ENCODE measurements around the gene RGS7.
"Not testable (repeated sequence)": the region's sequence is repeated elsewhere in the genome, so short reads cannot be mapped to it uniquely, and the experiment has no call there.

The RGS7 gene

DNA sequence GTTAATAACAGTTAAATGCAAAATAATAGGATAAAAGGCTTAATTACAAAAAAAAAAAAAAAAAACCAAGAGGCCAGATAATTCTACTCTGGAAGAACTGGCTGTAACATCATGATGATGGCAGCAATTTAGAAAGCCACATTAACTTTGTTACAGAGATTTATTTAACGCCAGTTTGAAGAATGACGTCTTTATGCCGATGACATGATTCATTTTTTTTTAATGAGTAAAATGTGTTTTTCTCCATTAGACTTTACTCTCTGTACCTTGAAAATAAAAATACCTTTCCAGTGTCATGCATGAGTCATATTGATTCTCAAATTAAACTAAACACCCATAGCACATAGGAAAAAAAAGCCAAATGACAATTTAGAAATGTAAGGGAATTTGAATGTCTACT is 226.1 kb downstream of the RGS7 start:
- no peak for DNase-seq

DNA sequence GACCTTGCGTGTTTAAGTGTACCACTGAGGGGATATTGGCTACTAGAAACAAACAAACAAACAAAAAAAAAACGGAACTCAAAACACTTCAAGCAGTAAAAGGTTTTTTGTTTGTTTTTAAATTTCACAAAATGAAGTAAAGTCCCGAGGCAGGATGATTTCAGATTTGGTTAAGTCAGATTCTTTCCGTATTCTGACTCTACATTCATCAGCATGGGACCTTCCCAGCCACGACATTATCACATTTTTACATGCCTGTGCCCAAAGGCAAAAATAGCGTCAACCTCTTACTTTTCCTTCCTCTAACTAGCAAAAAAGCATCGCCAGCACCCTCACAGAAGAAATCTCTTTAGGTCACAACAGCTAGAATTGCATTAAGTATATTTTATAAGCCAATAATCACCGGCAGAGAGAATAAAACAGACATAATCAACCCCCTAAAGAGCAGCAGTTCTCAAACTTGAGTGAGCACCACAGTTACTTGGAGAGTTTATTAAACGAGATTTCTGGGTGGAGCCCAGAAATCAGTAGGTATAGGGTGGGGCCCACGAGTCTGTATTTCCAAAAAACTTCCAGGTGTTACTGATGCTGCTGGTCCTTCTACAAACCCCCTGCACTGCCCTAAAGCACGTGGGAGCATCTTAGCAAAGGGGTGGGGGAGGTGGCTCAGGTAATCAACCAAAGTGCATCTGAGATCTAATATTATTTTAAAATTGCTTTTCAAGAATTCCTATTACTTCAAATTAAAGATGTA is 227.6 kb downstream of the RGS7 start:
- DNase-seq, result no peak

DNA sequence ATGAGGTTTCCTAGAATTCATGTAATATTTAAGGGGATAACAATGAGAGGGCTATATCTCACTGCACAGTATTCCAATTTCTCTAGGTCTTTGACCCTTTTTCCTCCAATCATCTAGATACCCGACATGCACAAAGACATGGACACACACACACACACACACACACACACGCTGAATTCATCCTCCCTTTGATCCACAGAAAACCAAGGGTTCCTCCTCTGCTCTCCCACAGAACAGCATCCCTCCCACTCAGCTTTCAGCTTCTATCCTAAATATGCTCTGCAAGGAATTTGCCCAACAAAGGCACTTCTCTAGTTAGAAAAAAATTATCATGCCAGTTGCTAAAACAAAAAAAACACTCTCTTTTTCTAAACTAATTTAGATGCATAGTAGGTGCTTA is 231.7 kb downstream of the RGS7 start:
- DNase-seq, result no peak

DNA sequence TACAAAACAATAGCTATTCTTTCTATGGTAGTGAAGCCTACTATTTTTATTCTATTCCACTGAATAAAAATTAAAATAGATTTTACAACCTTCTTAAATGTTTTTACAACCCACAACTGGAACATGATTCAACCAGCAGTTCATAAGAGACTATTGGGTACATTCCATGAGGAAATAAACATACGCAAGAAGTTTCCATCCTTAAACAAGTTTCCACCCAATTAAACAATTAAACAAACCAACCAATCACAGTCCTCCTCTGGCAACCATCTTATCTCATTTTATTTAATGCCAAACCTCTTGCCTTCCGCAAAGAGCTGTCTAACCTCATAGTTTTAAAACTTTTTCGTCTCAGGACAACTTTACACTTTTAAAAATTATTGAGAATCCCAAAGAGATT is 239.0 kb downstream of the RGS7 start:
- DNase-seq, result no peak

DNA sequence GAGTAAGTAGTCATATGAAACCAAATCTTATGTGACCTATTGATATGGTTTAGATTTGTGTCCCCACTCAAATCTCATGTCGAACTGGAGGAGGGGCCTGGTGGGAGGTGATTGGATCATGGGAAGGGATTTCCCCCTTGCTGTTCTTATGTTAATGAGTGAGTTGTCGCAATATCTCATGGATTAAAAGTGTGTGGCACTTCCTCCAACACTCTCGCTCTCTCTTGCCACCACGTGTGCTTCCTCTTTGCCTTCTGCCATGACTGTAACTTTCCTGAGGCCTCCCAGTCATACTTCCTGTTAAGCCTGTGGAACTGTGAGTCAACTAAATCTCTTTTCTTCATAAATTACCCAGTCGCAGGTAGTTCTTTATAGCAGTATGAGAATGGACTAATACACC is 241.2 kb downstream of the RGS7 start:
- no peak for DNase-seq

DNA sequence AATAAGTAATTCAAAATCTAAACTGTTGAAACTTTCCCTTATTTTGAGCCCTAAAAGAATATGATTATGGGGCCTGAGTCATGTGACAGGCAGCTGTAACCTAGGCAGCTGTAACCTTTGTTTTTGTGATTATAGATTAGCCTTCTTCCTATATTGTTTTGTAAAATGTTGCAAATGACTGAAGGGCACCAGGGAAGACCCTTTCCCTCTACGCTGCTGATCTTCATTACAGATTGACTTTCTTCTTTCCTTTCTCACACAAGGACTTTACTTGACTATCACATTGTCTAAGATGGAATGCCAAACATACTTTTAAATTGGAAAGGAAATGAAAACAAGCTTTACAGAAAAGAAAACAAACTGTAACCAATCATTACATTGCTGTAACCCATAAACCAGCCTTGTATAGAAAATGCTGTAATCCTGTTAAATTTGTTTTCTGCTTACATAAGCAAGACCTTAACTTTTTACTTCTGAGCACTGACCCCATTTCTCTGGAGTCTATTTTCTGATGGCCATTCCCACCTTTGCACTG is 242.2 kb downstream of the RGS7 start:
- no peak for DNase-seq

DNA sequence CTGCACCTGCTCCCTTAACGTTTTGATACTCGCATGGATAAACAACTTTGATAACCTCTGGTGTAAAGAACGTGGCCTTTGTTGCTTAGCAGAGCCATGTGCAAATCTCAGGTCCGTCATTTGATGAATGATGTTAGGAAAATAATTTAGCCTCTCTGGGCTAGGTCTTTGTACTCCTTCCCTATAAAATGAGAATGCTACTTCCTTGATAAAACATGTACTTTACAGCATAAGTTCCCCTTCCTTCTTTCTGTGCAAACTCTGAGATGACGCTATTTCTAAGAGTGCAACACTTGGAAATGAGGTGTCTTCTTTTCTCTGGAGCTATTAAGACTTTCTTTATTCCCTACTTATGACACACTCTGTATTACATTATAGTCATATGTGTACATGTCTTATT is 243.4 kb downstream of the RGS7 start:
- DNase-seq, result no peak

DNA sequence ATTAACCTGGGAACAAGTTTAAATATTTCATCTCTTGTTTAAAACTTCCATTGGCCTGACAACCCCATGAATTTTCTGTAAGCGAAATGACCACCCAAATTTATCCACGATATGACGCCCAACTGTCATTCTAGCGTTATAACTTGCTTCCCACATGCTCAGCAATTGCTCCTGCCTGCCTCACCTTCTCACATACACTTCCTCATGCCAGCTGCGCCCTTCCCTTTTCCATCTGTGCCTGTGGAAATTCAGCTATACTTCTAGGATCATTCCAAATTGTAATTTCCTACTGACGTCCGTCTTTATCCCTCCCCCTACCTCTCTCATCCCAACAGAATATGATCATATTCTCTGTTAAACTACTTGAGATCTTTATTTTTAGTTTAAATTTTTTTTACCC is 248.0 kb downstream of the RGS7 start:
- DNase-seq, result no peak

DNA sequence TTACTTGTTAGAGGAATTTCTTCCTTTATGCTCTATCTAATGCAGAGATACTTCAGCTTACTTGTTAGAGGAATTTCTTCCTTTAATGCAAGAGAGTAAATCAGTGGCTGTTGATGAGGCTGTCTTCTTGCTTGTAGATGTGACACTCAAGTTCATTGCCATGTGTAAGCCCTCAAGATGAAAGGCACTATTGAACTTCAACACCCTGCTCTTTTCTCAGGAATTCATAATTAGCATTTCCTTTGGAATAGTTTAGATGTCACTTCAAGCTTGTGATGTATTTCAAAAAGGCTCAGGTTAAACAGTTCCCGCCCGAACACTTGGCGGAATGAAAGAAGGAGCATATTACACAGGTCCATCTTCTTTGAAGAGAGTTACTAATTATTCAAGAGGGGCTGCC is 251.9 kb downstream of the RGS7 start:
- DNase-seq, result no peak

DNA sequence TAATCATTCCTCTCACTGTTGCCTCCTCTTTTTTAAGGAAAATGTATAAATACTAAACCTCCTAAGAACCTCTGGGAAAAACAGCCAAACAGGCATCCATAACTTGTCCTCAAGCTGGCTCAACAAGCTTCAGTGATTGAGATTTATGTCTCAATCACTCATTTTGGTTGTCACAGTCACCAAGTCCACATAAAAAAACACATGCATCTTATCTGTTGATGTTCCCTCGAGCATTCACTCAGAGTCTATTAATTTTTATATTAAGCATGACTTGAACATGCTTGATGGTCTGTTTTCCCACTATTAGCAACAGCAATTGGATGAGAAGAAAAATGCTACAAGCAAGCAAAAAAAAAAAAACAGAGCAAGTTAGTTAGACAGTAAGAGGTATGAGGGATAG is 254.3 kb downstream of the RGS7 start:
- DNase-seq, result no peak

DNA sequence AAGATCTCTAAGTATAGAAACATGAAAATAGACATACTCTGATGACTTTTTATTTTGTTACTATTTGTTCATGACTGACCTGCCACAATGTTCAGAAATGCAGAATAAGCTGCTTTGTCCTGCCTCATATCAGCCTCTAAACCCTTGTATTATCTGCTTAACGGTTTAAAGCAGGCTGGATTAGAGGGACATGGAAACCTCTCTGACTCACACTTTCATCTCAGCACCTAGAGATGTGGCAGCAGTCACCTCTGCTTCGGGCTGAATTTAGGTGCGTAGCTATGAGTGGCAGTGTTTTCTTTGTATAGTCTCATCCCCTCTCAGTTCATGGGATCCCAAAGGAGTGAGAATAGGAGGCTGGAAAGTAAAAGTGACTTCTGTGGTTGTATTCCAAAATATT is 255.4 kb downstream of the RGS7 start:
- DNase-seq, result no peak

DNA sequence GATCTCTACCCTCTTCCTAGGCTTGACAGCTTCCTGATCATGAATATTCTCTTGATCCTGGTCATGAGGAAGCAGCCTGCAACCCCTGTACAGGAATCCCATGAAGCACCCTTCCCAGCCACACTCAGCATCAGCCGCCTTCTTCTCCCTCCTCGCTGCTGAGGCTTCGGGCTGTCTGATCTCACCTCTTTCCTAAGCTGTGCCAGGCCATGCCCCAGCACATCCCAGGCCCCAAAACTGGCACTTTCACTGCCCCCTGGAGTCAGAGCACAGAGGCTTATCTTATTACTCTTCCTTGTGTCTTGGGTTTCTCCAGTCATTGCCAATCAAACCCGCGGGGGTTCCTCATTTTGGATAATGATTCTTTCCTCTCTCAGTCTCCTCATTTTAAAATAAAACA is 259.5 kb downstream of the RGS7 start:
- DNase-seq, result no peak

DNA sequence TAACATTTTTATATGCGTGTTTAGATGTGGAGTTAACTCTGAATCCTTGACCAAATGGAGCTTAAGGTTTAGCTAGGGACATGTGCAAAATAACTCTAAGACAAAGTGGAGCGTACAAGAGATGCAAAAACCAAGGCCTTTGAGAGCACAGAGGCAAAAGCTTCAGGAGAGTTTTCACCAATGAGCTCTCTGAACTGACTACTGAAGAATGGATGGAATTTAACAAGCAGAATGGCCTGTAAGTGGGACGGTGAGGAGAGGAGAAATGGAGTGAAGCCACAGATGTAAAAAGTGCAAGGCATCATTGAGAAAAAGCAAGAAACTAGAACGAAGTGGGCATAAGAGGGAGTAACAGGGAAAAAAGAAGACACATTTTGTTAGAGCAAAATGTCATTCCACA is 260.0 kb downstream of the RGS7 start:
- no peak for DNase-seq

DNA sequence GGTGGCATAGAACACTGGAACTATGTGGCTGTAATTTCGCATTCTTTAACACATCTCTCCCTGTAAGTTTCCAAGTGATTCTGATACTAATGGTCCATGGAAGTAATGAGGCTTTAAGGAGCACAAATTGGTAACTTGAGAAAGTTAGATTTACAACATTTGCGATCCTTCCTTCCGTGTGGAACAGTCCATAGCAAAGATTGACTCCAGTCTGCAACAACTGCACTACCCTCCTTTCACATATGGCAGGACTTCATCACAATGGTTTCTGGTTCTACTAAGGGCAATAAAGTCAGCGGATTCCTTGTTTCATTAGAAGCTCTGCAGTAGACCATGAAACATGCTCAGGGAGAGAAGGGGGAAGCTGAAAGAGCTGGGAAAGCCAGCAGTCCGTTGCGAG is 261.2 kb downstream of the RGS7 start:
- no peak for DNase-seq

DNA sequence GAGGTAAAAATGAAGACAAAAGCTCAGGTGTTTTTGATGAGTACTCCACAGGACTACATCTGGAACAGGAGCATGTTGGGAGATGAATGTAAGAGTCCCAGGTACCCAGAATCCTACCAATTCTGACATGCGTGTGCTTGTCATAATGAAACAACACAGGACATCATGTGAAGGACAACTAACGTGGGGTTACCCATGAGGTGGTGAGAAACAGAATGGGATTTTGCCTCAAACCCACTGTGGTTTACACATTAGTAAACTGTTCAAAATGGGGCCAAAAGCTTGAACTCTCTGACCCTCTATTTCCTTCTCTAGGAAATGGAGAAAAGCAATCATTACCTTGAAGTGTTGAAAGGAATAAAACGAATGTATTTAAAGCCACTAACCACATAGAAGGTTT is 266.2 kb downstream of the RGS7 start:
- no peak for DNase-seq

DNA sequence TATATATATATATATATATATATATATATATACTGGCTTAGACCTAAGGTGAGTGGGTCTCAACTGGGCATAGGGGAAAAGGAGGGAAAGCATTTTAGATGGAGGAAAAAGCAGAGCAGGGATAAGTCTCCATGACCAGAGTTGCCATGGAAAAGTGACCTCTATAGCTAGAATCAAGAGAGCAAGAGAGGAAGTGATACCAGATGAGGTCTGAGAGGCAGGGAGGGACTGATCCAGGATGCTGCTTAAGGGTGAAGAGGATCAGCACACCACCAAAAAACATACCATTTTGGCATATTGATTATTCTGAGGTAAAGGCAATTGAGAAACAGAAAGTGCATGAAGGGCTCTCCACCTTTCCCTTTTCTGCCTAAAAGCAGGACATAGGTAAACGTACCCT is 267.9 kb downstream of the RGS7 start:
- not testable (repeated sequence) for DNase-seq

DNA sequence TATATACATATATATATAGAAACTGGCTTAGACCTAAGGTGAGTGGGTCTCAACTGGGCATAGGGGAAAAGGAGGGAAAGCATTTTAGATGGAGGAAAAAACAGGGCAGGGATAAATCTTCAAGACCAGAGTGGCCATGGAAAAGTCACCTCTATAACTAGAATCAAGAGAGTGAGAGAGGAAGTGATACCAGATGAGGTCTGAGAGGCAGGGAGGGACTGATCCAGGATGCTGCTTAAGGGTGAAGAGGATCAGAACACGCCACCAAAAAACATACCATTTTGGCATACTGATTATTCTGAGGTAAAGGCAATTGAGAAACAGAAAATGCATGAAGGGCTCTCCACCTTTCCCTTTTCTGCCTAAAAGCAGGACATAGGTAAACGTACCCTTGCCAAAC is 268.9 kb downstream of the RGS7 start:
- DNase-seq, result not testable (repeated sequence)

DNA sequence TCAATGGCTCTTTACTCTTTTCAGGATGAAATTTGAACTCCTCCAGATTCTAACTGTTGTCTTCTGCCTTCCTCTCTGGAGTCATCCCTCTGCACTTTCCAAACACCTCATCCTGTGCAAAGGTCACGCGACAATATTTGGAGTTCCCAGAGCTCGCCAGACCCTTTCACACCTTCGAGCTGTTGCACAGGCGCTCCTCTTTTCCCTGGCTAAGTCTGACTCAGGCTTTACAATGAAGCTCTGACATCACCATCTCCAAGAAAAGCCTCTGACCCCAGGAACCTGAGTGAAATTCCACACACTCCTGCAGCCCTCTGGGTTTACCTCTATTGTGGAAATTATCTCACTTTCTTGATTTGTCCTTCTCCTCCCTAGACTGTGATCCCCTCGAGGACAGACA is 270.3 kb downstream of the RGS7 start:
- no peak for DNase-seq

DNA sequence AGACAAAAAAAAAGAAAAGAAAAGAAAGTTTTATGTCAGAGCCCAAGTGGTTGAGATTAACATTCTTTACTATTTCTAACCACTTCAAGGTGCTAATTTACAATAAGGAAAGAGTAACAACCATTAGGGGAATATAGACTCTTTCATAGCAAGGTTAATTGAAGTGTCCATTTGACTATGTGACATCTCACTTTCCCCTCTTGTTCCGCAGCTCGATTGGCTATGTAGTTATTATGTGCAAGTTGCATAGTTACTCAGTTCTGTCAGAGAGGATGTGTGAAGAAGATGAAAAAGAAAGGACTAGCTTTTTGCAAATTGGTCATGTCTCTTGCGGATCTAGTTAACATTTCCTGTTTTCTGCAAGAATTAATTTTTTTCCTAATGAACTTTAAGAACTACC is 273.7 kb downstream of the RGS7 start:
- no peak for DNase-seq

DNA sequence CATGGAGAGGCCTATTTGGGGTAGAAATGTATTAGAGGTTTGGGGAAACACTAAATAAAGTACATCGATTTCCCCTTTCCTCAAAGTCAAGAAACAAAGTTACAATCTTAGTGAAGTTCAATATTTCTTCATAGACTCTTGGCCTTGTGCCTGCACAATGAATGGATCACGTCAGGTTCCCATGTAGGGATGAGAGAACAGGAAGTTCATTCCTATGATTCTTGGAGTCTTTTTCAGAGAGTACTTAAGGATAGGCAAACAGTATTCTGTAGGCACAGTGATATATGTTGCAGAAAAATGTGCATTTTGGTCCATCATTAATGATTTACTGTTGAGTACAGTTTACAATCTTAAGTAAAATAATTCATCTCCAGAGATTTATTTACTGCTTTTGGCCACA is 275.5 kb downstream of the RGS7 start:
- DNase-seq, result no peak

DNA sequence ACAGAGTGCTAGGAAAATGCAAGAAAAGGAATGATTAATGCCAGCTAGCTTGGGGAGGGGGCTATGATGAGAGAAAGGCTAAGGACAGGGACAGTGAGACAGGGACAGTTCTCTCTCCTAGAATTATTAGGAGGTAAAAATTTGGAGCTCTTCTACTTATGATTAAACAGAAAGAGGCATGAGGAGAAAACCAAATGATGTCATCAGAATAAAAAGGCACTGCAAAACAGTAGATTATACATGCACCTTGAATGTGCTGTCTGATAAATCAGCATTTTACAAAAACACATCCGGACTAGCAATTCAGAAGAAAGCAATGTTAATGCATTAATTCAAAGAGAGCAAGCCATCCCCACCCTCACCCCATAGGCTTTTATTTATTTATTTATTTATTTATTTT is 277.5 kb downstream of the RGS7 start:
- DNase-seq, result no peak

DNA sequence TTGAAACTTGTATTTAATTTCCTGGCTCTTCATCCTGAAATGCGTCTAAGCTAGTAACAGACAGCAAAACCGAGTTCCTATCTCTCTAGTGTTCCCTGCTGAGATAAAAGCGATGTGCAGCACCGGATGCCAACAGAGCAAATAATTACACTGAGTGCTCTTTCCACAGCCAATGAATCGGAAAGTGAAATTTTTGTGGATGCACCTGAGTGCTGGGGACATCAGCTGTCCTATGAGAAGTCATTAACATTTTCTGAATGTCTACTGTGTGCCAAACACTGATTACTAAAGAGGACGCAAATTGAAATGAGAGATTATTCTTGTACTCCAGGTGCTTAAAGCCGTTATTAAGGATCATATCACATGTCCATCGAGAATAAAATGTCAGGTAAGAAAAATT is 278.0 kb downstream of the RGS7 start:
- no peak for DNase-seq

DNA sequence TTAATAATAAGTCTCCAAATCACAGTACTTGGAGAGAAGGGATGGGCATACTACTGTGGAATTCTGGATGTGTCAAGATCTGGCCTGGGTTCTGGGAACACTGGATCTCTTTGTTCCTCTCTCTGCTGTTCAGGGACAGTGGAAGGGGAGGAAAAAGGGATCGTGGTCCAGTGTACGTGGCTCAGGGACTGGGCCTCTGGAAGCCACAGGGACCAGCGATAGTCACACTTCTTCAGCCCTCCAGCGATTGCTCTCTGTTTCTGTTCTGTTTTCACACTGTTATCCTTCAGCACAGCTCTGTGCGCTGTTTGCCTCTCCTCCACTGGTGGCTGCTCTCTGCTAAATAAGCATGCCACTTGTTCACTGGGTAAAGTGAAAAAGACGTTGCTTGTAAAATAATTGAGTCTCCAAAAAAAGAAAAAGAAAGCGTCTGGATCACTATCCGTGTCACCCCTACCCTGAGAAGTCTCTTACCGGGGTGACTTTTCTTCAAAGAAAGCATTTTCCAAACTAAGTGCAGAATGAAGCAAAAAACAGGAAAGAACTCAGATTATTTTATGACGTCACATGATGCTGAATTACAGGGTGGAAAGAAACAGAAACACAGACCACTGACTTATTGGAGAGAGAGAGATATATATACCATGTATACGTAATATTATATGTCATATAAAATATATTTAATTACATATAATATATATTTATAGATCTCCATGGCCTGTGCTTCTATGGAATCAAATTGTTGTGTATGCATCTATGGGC is 279.4 kb downstream of the RGS7 start:
- no peak for DNase-seq

DNA sequence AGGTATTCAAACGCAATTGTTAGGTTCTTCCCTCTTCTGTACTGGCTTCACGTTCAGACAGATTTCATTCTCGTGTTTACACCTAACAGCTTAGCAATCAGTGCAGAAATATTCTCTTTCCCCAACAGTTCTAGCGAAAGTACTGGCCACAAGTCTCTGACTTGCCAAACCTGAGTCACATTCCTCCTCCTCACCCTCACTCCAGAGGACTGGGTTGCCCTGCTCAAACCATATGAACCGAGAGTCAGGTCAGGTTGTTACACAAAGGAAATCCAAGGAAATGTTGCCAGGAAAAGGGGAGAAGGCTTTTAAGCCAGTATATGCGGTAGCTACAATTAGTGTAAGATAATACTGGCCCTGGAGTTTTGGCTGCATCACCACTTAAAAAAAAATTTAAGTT is 282.5 kb downstream of the RGS7 start:
- DNase-seq, result no peak

DNA sequence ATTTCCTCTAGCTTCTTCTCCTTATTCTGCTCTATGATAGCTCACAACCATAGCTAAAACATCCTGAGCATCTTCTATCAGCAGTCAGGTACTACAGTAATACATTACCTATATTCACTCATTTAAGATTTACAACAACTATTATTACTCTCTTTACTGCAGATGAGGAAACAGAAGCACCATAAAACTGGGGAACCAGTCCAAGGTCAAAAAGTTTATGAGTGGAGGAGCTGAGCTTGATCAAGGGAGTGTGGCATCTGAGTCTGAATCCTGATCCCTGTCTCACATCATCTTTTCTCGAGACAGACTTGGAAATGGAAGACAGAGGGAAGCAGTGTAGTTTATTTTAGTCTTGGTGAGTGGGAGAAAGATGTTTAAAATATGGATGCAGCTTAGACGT is 288.6 kb downstream of the RGS7 start:
- DNase-seq, result no peak
